GM19351 (cell line): Measurements from ENCODE around the gene PFDN4.

Experiments
- ATAC-seq: cut with Tn5 transposase; IDR thresholded peaks from one replicate; pipeline ENCODE4 v1.9.1; 2021; ENCODE audit warnings: mild to moderate bottlenecking, moderate library complexity; ENCODE audit not compliant: unreplicated experiment

PFDN4 gene

DNA sequence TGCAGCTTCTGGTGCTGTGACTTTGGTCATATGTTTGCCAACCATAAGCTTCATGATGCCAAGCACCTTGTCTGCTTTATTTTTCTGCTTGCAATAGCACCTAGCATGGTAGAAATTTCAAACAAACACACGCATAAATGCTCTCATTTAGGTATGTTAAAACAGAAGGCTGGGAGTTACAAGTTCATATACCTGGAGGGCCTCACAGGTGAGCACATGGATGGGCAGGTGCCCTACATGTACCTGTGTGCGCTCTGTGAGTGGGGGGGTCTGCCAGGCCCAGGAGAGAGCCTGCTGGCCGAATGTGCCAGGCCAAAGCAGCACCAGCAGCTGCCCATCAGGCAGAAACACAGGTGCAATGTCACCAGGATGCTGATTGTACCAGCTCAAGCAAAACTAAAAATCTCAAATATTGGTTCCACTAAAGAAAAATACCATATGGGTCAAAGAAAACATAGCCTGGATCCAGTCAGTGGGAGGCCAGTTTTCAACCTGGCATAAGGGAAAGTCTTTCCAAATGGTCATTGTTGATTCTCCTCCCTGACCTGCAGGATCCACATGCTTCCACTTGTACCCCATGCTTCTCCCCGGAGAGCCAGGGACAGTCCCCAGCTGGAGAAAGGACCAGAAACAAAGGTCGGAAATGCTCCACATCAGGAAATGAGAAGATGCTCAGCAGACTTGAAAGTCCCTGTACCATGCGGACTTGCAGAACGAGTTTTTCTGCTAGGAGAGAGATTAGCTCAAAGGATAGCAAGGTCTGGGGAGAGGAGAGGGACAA, 7.2 kb upstream of the PFDN4 start:
- ATAC-seq: no peak

DNA sequence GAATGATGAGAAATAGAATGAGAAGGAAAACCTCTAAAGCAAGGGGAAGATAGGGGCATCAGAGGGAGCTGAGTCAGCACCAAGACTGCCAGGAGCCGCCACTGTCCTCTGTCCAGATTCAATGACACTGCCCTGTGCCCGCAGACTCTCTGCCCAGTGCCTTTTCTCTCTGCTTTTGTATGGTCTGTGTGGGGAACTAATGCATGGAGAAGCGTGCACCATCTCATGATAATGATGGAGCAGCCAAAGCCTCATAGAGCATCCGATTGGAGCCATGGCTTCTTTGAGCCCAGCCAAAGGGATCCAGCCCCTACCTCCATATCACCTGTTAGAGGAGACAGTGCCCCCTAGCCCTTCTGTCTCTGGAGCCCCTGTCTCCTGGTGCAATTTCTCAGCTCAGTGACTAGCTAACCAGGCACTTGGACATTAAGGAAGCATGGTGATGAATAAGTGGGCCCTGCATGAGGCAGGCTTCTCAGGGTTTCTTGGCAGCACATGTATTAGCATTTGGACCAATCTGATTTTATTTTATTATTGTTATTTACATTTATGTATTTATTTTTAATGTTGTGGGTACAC, 6.5 kb upstream of the PFDN4 start:
- no peak for ATAC-seq

GRCh38 chr20:54203281-54203680, 4.6 kb upstream of the PFDN4 start:
- no peak for ATAC-seq

- no peak for ATAC-seq
These were observed 3.8 kb upstream of the PFDN4 start for GRCh38 chr20:54204063-54204462.

- ATAC-seq: no peak
These were observed 3.4 kb upstream of the PFDN4 start for GRCh38 chr20:54204481-54204880.

- no peak for ATAC-seq
These were observed 2.4 kb upstream of the PFDN4 start for GRCh38 chr20:54205450-54205849.

GRCh38 chr20:54207053-54207742, 689 bp upstream of the PFDN4 start:
- ATAC-seq: peak; percentile 14

GRCh38 chr20:54208548-54209176, 775 bp downstream of the PFDN4 start:
- ATAC-seq: peak; percentile 11

DNA sequence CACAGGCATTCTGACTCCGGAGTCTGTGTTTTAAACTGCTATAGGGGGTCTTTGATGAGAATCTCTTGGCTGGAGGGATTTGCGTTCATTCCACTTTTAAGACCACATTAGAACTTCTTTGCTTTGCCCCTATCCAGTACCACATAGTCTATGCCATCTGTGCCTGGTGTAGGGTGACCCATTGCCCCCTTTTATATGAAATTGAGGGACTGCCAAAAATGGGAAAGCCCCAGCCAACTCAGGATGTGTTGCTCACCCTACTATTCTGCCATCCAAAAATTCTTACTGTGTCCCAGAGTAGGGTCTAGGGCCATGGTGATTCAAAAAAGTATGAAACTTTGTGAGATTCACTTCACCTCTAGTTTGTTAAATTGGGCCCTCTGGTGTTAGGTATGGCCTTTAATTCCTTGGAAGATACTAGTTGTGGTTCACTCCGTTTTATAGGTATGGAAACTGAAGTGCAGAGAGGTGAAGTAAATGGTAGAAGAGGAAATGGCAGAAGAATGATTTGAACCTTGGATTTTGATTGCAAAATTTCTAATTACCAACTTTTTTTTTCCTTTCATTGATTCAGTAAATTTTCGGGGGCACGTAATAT, 1.4 kb downstream of the PFDN4 start:
- no peak for ATAC-seq

GRCh38 chr20:54212226-54212625, 4.3 kb downstream of the PFDN4 start:
- no peak for ATAC-seq

- no peak for ATAC-seq
These were observed 5.0 kb downstream of the PFDN4 start for GRCh38 chr20:54212871-54213270.

DNA sequence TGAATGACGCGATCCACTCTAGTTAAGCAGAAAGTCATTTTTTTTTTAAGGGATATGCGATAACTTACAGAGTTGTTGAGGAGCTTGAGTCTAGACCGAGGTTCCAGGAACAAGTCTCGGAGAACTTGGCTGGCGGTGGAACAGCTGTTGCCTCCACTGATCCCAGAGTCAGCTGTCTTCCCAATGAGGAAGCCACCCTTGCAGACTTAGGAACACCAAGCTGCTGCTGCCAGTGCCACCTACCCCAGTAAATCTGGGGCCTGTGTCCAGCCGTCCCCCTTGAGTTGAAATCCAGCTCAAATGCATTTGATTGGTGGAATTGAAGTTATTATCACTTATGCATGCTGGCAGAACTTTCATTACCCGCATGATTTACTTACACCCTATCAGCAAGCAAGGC, 6.7 kb downstream of the PFDN4 start:
- no peak for ATAC-seq

DNA sequence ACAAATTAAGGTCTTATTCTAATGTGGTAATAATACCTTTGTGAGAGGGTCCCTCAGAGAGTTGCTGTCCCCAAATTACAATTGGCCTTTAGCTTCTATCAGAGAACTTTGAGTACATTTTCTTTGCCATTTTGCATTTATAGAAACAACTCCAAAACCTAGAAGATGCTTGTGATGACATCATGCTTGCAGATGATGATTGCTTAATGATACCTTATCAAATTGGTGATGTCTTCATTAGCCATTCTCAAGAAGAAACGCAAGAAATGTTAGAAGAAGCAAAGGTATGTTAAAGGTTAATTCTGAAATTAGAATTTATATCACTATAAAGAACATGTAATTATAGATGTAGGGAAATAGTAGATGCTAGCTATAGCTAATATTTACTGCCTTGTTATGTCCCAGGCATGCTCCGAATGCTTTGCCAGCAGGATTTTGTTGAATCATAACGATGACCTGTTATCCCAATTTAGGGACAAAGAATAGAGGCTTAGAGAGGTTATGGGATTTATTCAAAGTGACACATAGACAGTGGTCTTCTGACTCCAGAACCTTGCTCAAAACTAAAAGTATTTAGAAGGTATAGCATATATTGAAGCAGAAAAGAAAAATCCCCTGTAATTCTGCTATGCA, 7.4 kb downstream of the PFDN4 start:
- no peak for ATAC-seq

- ATAC-seq: no peak
These were observed 9.9 kb downstream of the PFDN4 start for GRCh38 chr20:54217762-54218161.

DNA sequence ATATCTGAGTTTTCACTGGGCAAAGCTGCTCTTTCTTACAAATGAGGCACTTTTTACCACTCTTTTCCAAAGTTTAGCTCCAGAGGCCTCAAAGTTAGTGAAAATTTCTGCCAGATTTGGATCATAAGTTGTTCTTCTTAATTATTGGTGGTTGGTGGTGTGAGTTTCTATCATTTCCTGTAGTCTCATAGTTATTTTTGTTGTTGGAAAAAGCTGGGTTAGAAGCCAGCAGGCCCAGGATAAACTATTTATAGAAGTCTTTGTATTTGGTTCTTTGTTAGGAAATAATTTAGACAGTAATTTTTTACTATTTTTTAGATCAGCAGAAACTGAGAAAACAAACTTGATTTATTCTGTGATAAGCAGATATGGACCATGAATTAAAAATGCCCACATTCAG, 10.6 kb downstream of the PFDN4 start:
- ATAC-seq: no peak

- no peak for ATAC-seq
These were observed 12.0 kb downstream of the PFDN4 start for GRCh38 chr20:54219751-54220426.

GRCh38 chr20:54220722-54221121, 12.8 kb downstream of the PFDN4 start:
- ATAC-seq: no peak

- peak; percentile 91 for ATAC-seq
These were observed 13.5 kb downstream of the PFDN4 start for GRCh38 chr20:54221353-54221752.

- ATAC-seq: no peak
These were observed 14.4 kb downstream of the PFDN4 start for GRCh38 chr20:54221996-54222890.
